Occipital lobe (tissue), 2 donors: ENCODE measurements around the gene EPB41. TPM values are rescaled to one million over a fixed set of nuclear protein-coding genes. Genes with fewer than 3 reads are reported as not detected.
A peak's percentile ranks its signal among the peaks of the same experiment; 100 is the strongest.
"Not testable (repeated sequence)": the region's sequence is repeated elsewhere in the genome, so short reads cannot be mapped to it uniquely, and the experiment has no call there.

Source experiments
- DNase-seq: peaks from one replicate; lab custom pipeline; 2025; lab: John Stamatoyannopoulos, UW
- total RNA-seq: library from RNA; depleted of rRNA; stranded (reverse); fragments of >200 nt; gene quantifications from one replicate; pipeline ENCODE4 v1.2.3, GENCODE V29; 2014

The EPB41 gene
- total RNA-seq, 1 donor from 2014 or later = 36.2 TPM

DNA sequence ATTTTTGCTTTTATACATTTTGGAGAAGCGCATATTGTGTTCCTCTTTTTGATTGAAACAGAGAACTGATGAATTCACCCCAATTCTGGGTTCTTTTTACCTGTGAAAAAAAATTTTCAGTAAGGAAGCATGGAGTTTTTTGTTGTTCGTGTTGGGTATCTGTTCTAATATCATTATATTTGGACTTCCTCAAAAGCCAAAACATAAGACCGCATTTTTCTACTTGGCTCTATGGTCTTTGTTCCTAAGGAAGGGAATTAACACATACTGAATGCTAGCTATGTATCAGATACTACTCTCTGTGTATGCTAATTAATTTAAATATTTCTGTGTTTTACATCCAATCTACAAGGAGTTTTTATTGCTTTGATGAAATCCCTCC is 12.9 kb downstream of the EPB41 start:
- no peak for DNase-seq

DNA sequence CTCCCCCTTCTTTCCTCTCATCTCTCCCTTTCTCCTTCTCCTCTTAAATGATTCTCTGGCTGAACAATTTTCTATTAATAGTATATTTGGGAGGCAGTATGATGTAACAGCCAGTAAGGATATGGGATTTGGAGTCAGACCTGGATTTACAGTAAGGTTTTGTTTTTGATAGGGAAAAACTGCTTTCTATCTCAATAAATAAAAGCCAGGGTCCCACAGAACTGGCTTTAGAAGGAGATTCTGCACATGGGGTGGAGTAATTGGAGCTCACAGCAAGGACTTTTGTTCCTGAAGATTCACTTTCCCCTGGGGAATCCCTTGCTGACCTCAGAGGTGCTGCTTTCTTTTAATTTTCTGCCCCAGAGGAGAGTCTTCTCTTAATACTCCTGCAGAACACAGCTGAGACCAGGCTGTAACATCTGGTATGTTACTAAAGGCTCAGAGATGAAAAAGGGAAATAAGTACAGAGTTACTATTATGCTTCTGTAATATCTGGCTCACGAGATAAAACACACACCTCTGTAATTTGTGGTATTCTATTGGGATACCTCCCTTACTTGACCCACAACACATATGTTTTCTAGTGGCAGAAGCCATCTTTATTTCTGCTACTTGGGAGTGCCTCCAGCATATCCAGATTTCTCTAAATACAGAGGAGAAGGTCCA is 13.4 kb downstream of the EPB41 start:
- DNase-seq = no peak

DNA sequence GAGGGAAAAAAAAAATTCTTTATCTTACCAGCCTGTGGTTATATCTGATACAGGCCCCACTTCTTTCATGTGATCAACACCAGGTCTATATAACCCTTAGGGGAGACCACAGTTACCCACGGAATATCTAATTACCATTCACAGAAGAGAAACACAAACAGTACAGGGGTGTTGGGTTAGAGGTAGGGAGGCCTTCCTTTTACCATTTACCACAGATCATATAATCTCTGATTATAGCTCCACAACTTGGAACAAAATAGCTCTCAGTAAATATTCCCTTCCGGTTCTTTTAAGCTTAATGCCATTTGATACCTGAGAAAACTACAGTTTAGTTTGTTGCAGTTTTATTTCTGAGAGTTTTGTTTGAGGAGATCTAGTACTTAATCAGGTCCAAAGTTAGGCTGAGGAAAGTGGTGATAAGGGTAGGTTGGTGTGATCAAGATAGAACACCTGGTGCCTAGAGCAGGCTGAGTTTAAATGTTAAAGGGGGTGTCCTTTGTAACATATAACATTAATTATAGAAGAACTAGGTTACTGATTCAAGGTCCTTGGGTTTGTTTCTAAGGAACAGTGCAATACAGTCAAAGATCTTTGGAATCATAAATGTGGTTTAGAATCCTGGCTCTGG is 14.1 kb downstream of the EPB41 start:
- DNase-seq = no peak

DNA sequence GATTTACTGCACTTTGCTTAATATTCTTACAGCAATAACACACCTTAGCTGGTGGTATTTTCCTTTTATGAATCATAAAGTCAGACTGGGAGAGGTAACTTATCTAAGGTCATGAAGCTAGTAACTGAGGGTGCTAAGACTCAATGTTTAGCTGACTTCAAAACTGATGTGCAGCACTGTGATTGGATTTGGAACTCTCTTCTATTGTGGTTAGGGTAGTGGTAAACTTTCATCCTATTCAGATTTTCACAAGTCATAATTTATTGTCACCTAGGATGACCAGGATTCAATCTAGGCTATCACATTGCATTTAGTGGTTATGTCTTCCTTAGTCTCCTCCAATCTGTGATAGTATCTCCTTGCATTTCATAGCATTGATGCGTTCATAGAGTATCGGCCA is 18.9 kb downstream of the EPB41 start:
- DNase-seq = no peak

DNA sequence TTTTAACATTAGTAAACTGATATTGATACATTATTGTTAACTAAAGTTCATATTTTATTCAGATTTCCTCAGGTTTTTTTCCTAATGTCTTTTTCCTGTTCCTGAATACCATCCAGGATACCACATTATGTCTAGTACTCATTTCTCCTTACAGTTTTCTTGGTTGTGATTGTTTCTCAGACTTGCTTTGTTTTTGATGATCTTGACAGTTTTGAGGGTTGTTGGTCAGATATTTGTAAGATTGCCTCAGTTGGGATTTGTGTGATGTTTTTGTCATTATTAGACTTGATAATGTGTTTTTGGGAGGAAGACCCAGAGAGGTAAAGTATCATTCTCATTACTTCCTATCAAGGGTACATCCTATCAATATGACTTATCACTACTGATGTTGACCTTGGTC is 19.5 kb downstream of the EPB41 start:
- no peak for DNase-seq

DNA sequence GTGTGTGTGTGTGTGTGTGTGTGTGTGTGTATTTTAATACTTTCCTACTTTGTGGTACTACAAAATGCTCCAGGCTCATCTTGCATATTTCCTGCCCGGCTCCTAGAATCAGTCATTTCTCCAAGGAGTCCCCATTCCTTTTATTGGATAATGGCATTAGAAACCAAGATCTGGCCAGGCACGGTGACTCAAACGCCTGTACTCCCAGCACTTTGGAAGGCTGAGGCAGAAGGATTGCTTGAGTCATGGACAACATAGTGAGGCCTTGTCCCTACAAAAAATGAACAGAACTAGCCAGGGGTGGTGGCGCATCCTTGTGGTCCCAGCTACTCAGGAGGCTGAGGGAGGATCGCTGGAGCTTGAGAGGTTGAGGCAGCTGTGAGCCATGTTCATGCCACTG is 20.3 kb downstream of the EPB41 start:
- DNase-seq = no peak

DNA sequence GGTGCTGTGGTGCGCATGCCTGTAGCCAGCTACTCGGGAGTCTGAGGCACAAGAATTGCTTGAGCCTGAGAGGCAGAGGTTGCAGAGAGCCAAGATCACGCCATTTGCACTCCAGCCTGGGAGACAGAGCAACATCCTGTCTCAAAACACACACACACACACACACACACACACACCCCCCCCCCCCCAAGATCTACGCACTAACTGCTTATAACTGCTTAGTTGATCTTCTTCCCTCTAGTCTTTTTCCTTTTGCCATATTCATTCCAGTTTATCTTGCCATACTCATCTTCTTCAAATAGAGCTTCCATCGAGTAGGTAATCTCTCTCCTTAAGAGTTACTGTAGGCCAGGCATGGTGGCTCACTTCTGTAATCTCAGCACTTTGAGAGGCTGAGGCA is 20.9 kb downstream of the EPB41 start:
- no peak for DNase-seq

DNA sequence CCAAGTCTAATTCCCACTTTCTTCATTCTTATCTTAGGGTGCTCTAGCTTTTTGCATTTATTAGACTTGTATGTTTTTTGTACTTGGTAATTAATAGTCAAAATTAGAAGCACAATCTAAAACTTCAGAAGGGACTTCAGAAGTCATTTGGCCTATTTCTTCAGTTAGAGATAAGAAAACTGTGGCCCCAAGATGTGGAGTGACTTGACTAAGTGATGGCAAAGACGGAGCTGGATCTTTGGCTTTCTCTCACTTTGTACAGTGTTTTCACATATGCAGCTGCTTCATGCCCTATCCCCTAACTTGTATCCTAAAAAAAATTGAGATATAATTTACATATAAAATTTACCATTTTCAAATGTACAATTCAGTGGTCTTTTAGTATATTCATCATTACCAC is 21.7 kb downstream of the EPB41 start:
- no peak for DNase-seq

DNA sequence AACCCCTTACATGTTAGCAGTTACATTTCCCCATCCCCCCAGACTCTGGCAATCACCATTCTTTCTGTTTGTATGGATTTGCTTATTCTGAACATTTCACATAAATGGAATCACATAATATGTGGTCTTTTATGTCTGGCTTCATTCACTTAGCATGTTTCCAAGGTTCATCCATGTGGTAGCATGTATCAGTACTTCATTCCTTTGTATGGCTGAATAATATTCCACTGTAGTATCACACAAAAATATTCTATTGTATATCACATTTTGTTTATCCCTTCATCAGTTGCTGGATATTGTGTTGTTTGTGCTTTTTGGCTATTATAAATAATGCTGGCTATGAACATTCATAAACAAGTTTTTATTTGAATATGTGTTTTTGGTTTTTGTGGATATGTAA is 22.2 kb downstream of the EPB41 start:
- no peak for DNase-seq

DNA sequence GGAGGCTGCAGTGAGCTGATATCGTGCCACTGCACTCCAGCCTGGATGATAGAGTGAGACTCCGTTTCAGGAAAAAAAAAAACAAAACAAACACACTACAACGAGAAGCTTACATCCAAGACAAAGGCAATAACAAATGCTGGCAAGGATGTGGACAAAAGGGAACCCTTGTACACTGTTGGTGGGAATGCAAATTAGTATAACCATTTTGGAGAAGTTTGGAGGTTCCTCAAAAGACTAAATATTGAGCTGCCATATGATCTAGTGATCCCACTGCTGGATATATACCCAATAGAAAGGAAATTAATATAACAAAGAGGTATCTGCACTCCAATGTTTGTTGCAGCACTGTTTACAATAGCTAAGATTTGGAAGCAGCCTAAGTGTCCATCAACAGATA is 29.2 kb downstream of the EPB41 start:
- not testable (repeated sequence) for DNase-seq

DNA sequence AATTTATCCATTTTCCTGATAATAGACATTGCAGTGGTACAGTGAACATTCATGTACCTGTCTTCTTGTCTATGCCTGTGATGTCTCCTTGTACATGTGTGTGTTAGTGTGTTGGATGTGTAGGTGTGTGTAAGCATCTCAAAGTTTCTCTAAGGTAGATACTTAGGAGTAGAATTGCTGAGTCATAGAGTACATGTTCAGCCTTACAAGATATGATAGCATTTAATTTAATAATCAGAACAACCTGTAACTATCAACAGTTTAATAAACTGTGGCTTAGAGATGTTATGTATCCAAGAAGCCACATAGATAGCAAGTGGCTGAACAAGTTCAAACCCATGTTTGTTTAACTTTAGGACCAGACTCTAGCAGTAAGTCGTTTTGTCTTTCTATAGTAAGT is 35.6 kb downstream of the EPB41 start:
- DNase-seq = no peak

DNA sequence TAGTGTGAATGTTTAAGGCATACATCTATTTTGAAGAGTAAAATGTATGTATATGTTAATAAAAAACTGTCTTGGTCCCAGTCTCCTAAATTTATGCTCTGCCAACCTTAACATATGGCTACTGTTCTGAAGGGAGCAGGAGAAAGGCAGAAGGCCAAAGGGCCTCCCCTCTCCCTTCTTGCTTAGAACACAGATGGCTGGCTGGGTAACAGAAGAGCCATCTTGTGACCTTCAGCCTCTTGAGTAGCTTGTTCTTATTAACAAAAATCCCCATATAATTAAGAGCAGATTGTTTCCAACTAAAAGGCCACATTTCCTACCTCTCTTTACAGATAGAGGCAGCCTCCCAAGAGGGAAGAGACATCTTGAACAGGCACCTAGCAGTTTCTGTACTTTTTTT is 36.1 kb downstream of the EPB41 start:
- no peak for DNase-seq

DNA sequence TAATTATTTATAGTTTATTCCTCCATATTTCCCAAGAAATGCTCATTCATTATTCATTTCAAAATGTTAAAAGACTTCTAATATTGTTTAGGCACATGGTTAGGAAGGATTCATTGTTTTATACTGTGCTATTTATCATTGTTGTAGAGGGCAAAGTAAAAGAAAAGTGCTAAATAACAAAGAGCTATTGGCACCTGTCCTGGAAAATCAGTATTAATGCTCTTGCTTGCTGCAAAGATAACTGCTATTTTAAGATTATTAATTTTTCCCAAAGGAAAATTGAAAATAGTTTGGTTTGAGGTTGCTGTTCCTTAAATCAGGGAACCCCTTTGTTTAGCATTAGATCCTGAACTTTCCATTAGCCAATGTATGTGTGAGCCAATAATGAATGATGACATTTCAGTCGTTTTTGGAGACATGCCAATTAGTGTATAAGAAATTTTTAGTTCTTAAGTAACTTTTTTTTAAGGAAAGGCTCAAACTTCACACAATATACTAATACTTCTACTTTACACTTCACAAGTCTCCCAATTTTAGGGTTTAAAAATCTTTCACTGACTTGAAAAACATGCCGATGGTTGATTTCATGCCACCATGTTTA is 39.9 kb downstream of the EPB41 start:
- no peak for DNase-seq

DNA sequence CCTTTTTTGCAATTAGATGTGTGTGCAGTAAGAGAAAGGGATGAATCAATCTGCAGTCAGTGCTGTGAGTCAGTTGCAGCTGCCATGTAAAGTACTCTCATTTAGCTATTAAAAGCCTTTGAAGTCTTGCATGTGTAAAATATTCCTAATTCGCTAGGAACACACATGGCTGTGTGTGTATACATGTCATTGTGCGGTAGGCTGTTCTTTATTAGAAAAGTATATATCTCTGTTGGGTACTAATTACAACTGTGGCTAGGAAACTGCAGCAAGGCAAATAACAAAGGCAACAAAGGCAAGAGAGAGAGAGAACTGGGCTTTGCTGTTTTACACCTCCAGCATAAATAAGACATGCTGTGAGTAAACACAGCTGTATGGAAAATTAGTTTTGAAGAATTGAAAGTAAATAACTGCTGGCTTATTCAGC is 41.7 kb downstream of the EPB41 start:
- DNase-seq = no peak

DNA sequence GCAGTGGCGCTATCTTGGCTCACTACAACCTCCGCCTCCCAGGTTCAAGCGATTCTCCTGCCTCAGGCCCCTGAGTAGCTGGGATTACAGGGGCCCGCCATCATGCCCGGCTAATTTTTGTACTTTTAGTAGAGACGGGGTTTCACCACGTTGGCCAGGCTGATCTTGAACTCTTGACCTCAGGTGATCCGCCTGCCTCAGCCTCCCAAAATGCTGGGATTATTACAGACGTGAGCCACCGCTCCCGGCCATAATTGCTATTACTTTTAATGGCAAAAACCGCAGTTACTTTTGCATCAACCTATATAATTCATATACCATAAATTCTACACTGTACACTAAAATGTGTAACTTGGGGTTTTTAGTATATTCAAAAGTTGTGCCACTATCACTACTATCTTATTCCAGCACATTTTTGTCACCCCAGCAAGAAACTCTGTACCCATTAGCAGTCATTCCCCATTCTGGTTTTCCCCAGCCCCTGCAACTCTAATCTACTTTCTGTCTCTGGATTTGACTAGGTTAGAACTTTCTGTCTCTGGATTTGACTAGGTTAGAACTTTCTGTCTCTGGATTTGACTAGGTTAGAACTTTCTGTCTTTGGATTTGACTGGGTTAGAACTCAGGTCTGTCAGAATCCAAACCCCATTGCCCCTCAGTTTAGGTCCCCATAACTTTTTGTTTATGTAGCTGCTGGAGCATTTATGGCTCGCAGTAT is 47.9 kb downstream of the EPB41 start:
- DNase-seq = not testable (repeated sequence)

DNA sequence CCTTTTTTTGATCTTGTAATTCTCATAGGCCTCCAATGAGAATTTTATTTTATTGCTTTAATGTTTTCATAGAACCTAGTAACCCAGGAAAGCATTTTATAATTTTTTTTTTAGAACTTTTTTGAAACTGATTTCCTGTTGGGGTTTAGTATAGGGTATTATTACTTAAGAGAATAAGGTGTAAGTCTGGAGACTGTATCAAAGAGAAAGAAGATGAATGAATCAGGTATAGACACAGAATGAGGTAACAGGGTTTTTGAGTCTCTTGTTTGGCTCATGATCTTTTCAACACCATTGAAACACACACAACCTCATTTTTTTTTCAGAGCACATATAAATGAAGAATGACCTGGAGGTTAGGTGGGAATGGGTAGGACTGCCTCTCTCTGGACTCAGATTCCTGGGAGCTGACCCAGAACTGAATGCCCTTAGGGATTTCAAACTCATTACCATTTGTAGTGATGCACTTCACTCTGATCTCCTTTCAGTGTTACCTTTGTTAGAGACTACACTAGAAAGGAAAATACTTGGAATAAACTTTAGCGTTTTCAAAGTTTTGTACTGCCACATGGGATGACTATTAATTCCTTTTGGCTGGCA is 51.0 kb downstream of the EPB41 start:
- DNase-seq = no peak

DNA sequence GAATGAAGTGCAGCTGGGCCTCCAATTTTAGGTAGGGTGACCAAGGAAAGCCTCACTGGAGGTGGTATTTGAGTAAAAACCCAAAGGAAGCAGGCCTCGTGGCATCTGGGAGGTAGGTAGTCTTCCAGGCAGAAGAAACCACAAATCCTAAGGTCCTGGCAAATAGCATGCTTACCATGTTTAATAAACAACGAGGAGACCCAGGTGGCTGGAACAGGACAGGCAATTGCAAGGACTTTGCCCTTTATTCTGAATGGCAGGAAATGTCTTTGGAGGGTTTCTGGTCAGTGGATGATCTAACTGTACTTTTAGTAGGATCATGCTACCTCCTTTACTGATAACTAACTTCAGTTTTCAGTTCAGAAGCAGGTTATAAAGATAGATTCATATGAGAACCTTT is 52.2 kb downstream of the EPB41 start:
- no peak for DNase-seq

DNA sequence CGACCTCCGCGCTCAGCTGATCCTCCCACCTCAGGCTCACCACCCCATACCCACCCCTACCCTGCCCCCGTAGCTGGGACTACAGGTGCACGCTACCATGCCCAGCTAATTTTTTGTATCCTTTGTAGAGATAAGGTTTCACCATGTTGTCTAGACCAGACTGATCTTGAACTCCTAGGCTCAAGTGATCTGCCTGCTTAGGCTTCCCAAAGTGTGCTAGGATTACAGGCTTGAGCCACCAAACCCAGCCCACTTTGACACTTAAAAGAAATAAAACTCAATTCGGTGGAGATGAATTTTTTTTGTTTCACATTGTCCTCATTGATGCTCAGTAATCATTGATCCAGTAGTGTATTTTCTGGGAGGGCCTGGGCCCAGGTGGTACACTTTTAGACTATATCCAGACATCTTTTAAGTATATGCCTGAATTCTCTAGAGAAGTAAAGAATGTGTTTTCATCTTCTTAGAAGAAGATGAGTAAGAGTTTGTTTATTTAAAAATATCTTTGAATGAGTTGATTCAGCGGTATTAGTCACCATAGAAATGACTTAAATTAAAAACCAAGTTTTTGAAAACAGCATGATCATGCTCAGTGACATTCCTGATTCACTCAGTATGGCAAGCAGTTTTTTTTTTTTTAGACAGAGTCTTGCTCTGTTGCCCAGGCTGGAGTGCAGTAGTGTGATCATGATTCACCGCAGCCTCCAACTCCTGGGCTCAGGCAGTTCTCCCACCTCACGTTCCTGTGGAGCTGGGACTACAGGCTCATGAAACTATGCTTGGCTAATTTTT is 57.8 kb downstream of the EPB41 start:
- DNase-seq = peak; percentile 26

DNA sequence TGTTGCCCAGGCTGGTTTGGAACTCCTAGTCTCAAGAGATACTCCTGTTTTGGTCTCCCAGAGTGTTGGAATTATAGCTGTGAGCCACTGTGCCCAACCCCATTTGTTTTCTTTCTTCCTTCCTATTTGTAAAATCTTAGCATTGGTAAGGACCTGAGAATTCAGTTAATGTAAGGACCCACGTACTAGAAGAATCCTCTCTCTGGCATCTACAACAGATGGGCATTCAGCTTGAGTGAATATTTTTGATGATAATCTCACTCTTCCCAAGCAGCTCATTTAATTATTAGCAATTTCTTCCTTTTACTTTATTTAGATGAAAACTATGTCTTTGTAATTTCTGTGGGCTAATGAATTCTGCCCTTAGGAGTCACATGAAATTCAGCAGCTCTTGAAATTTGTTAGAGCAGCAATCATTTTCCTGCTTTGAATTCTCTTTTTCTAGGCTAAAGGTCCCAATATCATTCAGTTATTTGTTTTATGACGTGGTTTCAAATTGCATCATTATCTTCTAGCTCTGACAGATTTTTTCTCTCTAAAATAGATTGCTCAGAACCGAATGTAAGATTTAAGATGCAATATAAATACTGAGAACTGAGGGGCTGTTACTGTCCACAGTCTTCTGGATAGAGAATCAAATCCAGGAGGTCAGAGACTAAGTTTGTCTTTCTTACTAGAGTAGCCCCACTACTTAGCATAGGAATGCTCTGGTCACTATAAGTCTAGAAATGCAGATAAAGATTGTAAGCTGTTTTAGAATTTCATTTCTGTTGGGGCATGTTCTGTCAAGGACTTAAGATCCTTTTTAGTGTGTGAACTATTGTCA is 59.4 kb downstream of the EPB41 start:
- DNase-seq = no peak

DNA sequence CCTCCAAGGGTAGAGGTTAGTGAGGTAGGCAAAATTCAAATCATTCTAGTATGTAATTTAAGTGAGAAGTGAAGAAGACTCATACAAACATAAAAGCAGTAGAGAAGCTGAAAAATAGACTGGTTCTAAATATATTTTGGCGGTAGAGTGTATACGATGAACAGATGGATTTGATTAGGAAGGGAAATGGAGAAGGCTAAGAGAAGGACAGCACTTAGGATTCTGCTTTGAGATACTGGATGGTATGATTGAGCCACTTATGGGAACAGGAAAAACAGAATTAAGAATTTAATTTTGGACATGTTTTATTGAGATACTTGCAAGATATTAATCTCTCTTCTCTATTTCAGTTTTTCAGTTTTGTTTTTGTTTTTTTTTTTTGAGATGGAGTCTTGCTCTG is 60.1 kb downstream of the EPB41 start:
- no peak for DNase-seq
